Neural progenitor cell (in vitro differentiated cells): ENCODE results near the gene CHCHD6. TPM values are rescaled to one million over a fixed set of nuclear protein-coding genes. Genes with fewer than 3 reads are reported as not detected.

Experiments
- DNase-seq: peaks from one replicate; pipeline ENCODE4 v3.0.0-alpha.2; 2016; ENCODE audit warnings: low spot score
- H2AFZ ChIP-seq: fragments of 200-600 bp; sonication (generic); replicated peaks from 2 replicates; pipeline ENCODE4 v1.6.1; 2016; ENCODE audit warnings: antibody characterized with exemption
- H3F3A ChIP-seq: fragments of 200-600 bp; sonication (generic); 2 replicates; pipeline ENCODE4 v1.6.1; 2016; ENCODE audit warnings: antibody characterized with exemption, low read depth
- H3K27ac ChIP-seq: fragments of 200-600 bp; sonication (generic); 2 replicates; pipeline ENCODE4 v1.5.1; 2016; ENCODE audit warnings: mild to moderate bottlenecking
- H3K27me3 ChIP-seq: fragments of 200-600 bp; sonication (generic); 2 replicates; pipeline ENCODE4 v1.6.1; 2016; ENCODE audit warnings: mild to moderate bottlenecking, moderate library complexity
- H3K36me3 ChIP-seq: fragments of 200-600 bp; sonication (generic); 2 replicates; pipeline ENCODE4 v1.5.1; 2016
- H3K4me1 ChIP-seq: fragments of 200-600 bp; sonication (generic); 2 replicates; pipeline ENCODE4 v1.6.1; 2016; ENCODE audit warnings: mixed run types
- H3K4me2 ChIP-seq: fragments of 200-600 bp; sonication (generic); 2 replicates; pipeline ENCODE4 v1.6.1; 2016
- H3K4me3 ChIP-seq: fragments of 200-600 bp; sonication (generic); 2 replicates; pipeline ENCODE4 v1.5.1; 2016
- H3K79me2 ChIP-seq: fragments of 200-600 bp; sonication (generic); 2 replicates; pipeline ENCODE4 v1.6.1; 2016; ENCODE audit warnings: low read depth
- H3K9ac ChIP-seq: fragments of 200-600 bp; sonication (generic); 2 replicates; pipeline ENCODE4 v1.6.1; 2016
- H3K9me3 ChIP-seq: fragments of 200-600 bp; sonication (generic); 2 replicates; pipeline ENCODE4 v1.5.1; 2016; ENCODE audit warnings: low read depth
- H4K20me1 ChIP-seq: fragments of 200-600 bp; sonication (generic); 2 replicates; pipeline ENCODE4 v1.6.1; 2016; ENCODE audit warnings: low read depth
- H3K27ac Mint-ChIP-seq: 3 replicates; pipeline ENCODE4 v1.8.0; 2021; ENCODE audit warnings: mixed read lengths
- H3K27me3 Mint-ChIP-seq: 2 replicates; pipeline ENCODE4 v1.8.0; 2022; ENCODE audit warnings: low read depth, mild to moderate bottlenecking, inconsistent platforms, moderate library complexity, mixed read lengths; ENCODE audit not compliant: insufficient read depth
- H3K36me3 Mint-ChIP-seq: 3 replicates; pipeline ENCODE4 v1.8.0; 2021; ENCODE audit warnings: mixed read lengths
- H3K4me1 Mint-ChIP-seq: 3 replicates; pipeline ENCODE4 v1.8.0; 2021; ENCODE audit warnings: mixed read lengths
- H3K4me3 Mint-ChIP-seq: 3 replicates; pipeline ENCODE4 v1.8.0; 2021; ENCODE audit warnings: mild to moderate bottlenecking, moderate library complexity, mixed read lengths
- H3K9me3 Mint-ChIP-seq: 3 replicates; pipeline ENCODE4 v1.8.0; 2020; ENCODE audit warnings: mixed read lengths
- CTCF ChIP-seq: fragments of 200-600 bp; sonication (generic); IDR thresholded peaks from 2 replicates; pipeline ENCODE4 v1.5.1; 2017; ENCODE audit warnings: antibody characterized with exemption, mild to moderate bottlenecking
- EZH2 ChIP-seq: fragments of 200-600 bp; sonication (generic); IDR thresholded peaks from 2 replicates; pipeline ENCODE4 v1.6.1; 2017; ENCODE audit warnings: antibody characterized with exemption, mild to moderate bottlenecking, moderate library complexity
- EZH2phosphoT487 ChIP-seq: fragments of 200-600 bp; sonication (generic); IDR thresholded peaks from 2 replicates; pipeline ENCODE4 v1.6.1; 2017; ENCODE audit warnings: antibody characterized with exemption
- total RNA-seq: library from RNA; depleted of rRNA; stranded (reverse); fragments of >200 nt; gene quantifications from 2 replicates; pipeline ENCODE4 v1.2.3, GENCODE V29; 2015; ENCODE audit warnings: low replicate concordance

CHCHD6 gene
- total RNA-seq, 1 donor from 2014 or later, result 35.7 TPM

GRCh38 chr3:126749547-126749875, 45.5 kb downstream of the CHCHD6 start:
- H3K4me1 Mint-ChIP-seq, result peaks cover 36% of the 10 kb centered on the region
- H2AFZ ChIP-seq, result no peak overlapping the region
- H3K36me3 ChIP-seq, result no peaks in the 10 kb centered on the region
- H3K79me2 ChIP-seq, result no peaks in the 10 kb centered on the region
- peaks cover 8% of the 10 kb centered on the region for H4K20me1 ChIP-seq
- H3K9me3 Mint-ChIP-seq, result no peaks in the 10 kb centered on the region
- no peaks in the 10 kb centered on the region for H3K9me3 ChIP-seq
- no peaks in the 10 kb centered on the region for H3K27me3 ChIP-seq
- no peak overlapping the region for H3K27ac Mint-ChIP-seq
- peaks cover 15% of the 10 kb centered on the region for H3F3A ChIP-seq
- no peak overlapping the region for H3K4me2 ChIP-seq
- no peak overlapping the region for H3K4me3 Mint-ChIP-seq
- no peak overlapping the region for H3K4me3 ChIP-seq
- no peak overlapping the region for H3K27ac ChIP-seq
- H3K36me3 Mint-ChIP-seq, result peaks cover 13% of the 10 kb centered on the region
- peaks cover 12% of the 10 kb centered on the region for H3K4me1 ChIP-seq
- peaks cover 2% of the 10 kb centered on the region for H3K27me3 Mint-ChIP-seq
- H3K9ac ChIP-seq, result no peak overlapping the region
- no peak for DNase-seq
- TF ChIP-seq CTCF (no peak), EZH2phosphoT487 (no peak), EZH2 (no peak)

GRCh38 chr3:126749931-126750755, 46.1 kb downstream of the CHCHD6 start:
- H3K27ac ChIP-seq, result no peak overlapping the region
- peaks cover 2% of the 10 kb centered on the region for H3K27me3 Mint-ChIP-seq

GRCh38 chr3:126750756-126751121, 46.7 kb downstream of the CHCHD6 start:
- Histone ChIP-seq H3K9ac (no peak overlapping the region), H3K4me2 (no peak overlapping the region), H4K20me1 (peaks cover 6% of the 10 kb centered on the region), H3F3A (peaks cover 15% of the 10 kb centered on the region), H3K4me1 (peaks cover 12% of the 10 kb centered on the region), H3K27me3 (no peaks in the 10 kb centered on the region), H3K36me3 (no peaks in the 10 kb centered on the region), H3K4me3 (no peak overlapping the region), H2AFZ (no peak overlapping the region), H3K79me2 (no peaks in the 10 kb centered on the region), H3K9me3 (no peaks in the 10 kb centered on the region), H3K27ac (no peak overlapping the region)
- peaks cover 13% of the 10 kb centered on the region for H3K36me3 Mint-ChIP-seq
- H3K4me1 Mint-ChIP-seq, result peaks cover 36% of the 10 kb centered on the region
- DNase-seq, result no peak
- H3K9me3 Mint-ChIP-seq, result no peaks in the 10 kb centered on the region
- H3K27ac Mint-ChIP-seq, result peak overlapping the region; percentile 80
- no peak overlapping the region for H3K4me3 Mint-ChIP-seq
- TF ChIP-seq EZH2phosphoT487 (no peak), CTCF (no peak), EZH2 (no peak)
- H3K27me3 Mint-ChIP-seq, result peaks cover 2% of the 10 kb centered on the region

More at GRCh38 chr3:126749931-126750755, 46.1 kb downstream of the CHCHD6 start:
- peaks cover 36% of the 10 kb centered on the region for H3K4me1 Mint-ChIP-seq
- no peak for DNase-seq
- no peaks in the 10 kb centered on the region for H3K27me3 ChIP-seq
- no peak overlapping the region for H3K4me2 ChIP-seq
- H3K9ac ChIP-seq, result no peak overlapping the region
- TF ChIP-seq CTCF, result no peak
- no peak for TF ChIP-seq EZH2
- TF ChIP-seq EZH2phosphoT487, result no peak
- no peaks in the 10 kb centered on the region for H3K79me2 ChIP-seq
- H4K20me1 ChIP-seq, result peaks cover 8% of the 10 kb centered on the region
- H3F3A ChIP-seq, result peaks cover 15% of the 10 kb centered on the region
- peaks cover 12% of the 10 kb centered on the region for H3K4me1 ChIP-seq
- peaks cover 13% of the 10 kb centered on the region for H3K36me3 Mint-ChIP-seq
- H3K36me3 ChIP-seq, result no peaks in the 10 kb centered on the region
- H3K9me3 ChIP-seq, result no peaks in the 10 kb centered on the region
- H3K4me3 Mint-ChIP-seq, result no peak overlapping the region
- no peak overlapping the region for H2AFZ ChIP-seq
- no peak overlapping the region for H3K4me3 ChIP-seq
- peak overlapping the region; percentile 28 for H3K27ac Mint-ChIP-seq
- no peaks in the 10 kb centered on the region for H3K9me3 Mint-ChIP-seq
